HEK293 (cell line): Measurements from ENCODE around the gene TBX1.
A peak's percentile ranks its signal among the peaks of the same experiment; 100 is the strongest.

Experiments used
- CTCF ChIA-PET: fragments of 350-600 bp; formaldehyde crosslinking; extraction: SDS; loops from one replicate; lab custom pipeline; 2021; ENCODE audit warnings: antibody characterized with exemption; lab: Yijun Ruan, JAX
- POLR2A ChIA-PET: fragments of 300-600 bp; formaldehyde crosslinking; extraction: SDS; loops from one replicate; lab custom pipeline; 2020; ENCODE audit warnings: antibody characterized with exemption, inconsistent platforms; lab: Yijun Ruan, JAX
- H3K27ac ChIP-seq: fragments of 200-500 bp; sonication (Bioruptor generic); 2 replicates; pipeline ENCODE4 v1.5.1; 2014; ENCODE audit warnings: low read depth, low read length, control low read depth, inconsistent platforms; ENCODE audit errors: extremely low read depth
- H3K36me3 ChIP-seq, 2 experiments: fragments of 200-500 bp in 1 of 2; sonication (Bioruptor generic) in 1 of 2; 1 replicate in 1 of 2; 2 replicates in 1 of 2; pipeline ENCODE4 v1.5.1; 2014 to 2017; ENCODE audit warnings: inconsistent platforms in 2 of 2, low read length in 2 of 2; ENCODE audit not compliant: control insufficient read depth in 2 of 2, insufficient read depth in 1 of 2
- H3K4me1 ChIP-seq: fragments of 200-500 bp; sonication (Bioruptor generic); 2 replicates; pipeline ENCODE4 v1.5.1; 2014; ENCODE audit warnings: mild to moderate bottlenecking, low read length, inconsistent platforms; ENCODE audit not compliant: control insufficient read depth, insufficient read depth
- H3K4me3 ChIP-seq: 2 replicates; pipeline ENCODE4 v1.5.1; 2011; ENCODE audit warnings: low read depth, mild to moderate bottlenecking, control low read depth, low read length, moderate library complexity
- H3K9me3 ChIP-seq: fragments of 200-500 bp; sonication (Bioruptor generic); 2 replicates; pipeline ENCODE4 v1.5.1; 2014; ENCODE audit warnings: low read depth, low read length, inconsistent platforms; ENCODE audit not compliant: control insufficient read depth, insufficient read depth
- BCL11A ChIP-seq: fragments of 450-650 bp; formaldehyde crosslinking; IDR thresholded peaks from 2 replicates; pipeline ENCODE4 v1.5.1; 2016; ENCODE audit warnings: low read depth, missing biosample characterization, missing genetic modification characterization
- CTCF ChIP-seq: fragments of 450-650 bp; formaldehyde crosslinking; IDR thresholded peaks from 2 replicates; pipeline ENCODE4 v1.5.1; 2016; ENCODE audit warnings: missing biosample characterization, missing genetic modification characterization
- KLF7 ChIP-seq: fragments of 450-650 bp; formaldehyde crosslinking; IDR thresholded peaks from 2 replicates; pipeline ENCODE4 v1.5.1; 2016; ENCODE audit warnings: missing biosample characterization, missing genetic modification characterization, borderline replicate concordance
- PRDM10 ChIP-seq: fragments of 450-650 bp; formaldehyde crosslinking; IDR thresholded peaks from 2 replicates; pipeline ENCODE4 v1.5.1; 2016; ENCODE audit warnings: missing biosample characterization, missing genetic modification characterization
- ZBTB20 ChIP-seq: fragments of 450-650 bp; formaldehyde crosslinking; IDR thresholded peaks from 2 replicates; pipeline ENCODE4 v1.5.1; 2016; ENCODE audit warnings: missing biosample characterization, missing genetic modification characterization
- ZFP41 ChIP-seq: fragments of 450-650 bp; formaldehyde crosslinking; IDR thresholded peaks from 2 replicates; pipeline ENCODE4 v1.5.1; 2016; ENCODE audit warnings: missing biosample characterization, missing genetic modification characterization, borderline replicate concordance
- ZIC2 ChIP-seq: fragments of 450-650 bp; formaldehyde crosslinking; IDR thresholded peaks from 2 replicates; pipeline ENCODE4 v1.5.1; 2016; ENCODE audit warnings: missing biosample characterization, missing genetic modification characterization
- ZNF140 ChIP-seq: fragments of 450-650 bp; formaldehyde crosslinking; IDR thresholded peaks from 2 replicates; pipeline ENCODE4 v1.5.1; 2016; ENCODE audit warnings: missing biosample characterization, missing genetic modification characterization
- ZNF18 ChIP-seq: fragments of 450-650 bp; formaldehyde crosslinking; IDR thresholded peaks from 2 replicates; pipeline ENCODE4 v1.5.1; 2016; ENCODE audit warnings: missing biosample characterization, missing genetic modification characterization
- ZNF24 ChIP-seq: fragments of 450-650 bp; formaldehyde crosslinking; IDR thresholded peaks from 2 replicates; pipeline ENCODE4 v1.5.1; 2016; ENCODE audit warnings: missing biosample characterization, missing genetic modification characterization
- ZNF423 ChIP-seq: fragments of 450-650 bp; formaldehyde crosslinking; IDR thresholded peaks from 2 replicates; pipeline ENCODE4 v1.5.1; 2016; ENCODE audit warnings: missing biosample characterization, missing genetic modification characterization
- ZNF677 ChIP-seq: fragments of 450-650 bp; IDR thresholded peaks from 2 replicates; pipeline ENCODE4 v1.5.0; 2018; ENCODE audit warnings: missing biosample characterization, mild to moderate bottlenecking, missing genetic modification characterization, moderate library complexity
- ZNF777 ChIP-seq: fragments of 450-650 bp; formaldehyde crosslinking; IDR thresholded peaks from 2 replicates; pipeline ENCODE4 v1.5.1; 2017; ENCODE audit warnings: missing biosample characterization, missing genetic modification characterization, borderline replicate concordance
- ZSCAN30 ChIP-seq: fragments of 450-650 bp; IDR thresholded peaks from 2 replicates; pipeline ENCODE4 v1.5.1; 2018; ENCODE audit warnings: missing biosample characterization, mild to moderate bottlenecking, missing genetic modification characterization, moderate library complexity
- TF ChIP-seq, protein P1 (sequence below): fragments of 450-650 bp; formaldehyde crosslinking; IDR thresholded peaks from 2 replicates; pipeline ENCODE4 v1.5.1; 2017; ENCODE audit warnings: missing biosample characterization, missing genetic modification characterization

The TBX1 gene

GRCh38 chr22:19798891-19799293 is 38.3 kb downstream of the TBX1 start (continued):
- TF ChIP-seq ZNF24 (tag by site-specific recombination) = no peak
- no peak for TF ChIP-seq ZNF677 (tag by site-specific recombination)
- no peak for TF ChIP-seq ZNF777 (tag by site-specific recombination)
- TF ChIP-seq ZNF423 (tag by site-specific recombination) = no peak

DNA sequence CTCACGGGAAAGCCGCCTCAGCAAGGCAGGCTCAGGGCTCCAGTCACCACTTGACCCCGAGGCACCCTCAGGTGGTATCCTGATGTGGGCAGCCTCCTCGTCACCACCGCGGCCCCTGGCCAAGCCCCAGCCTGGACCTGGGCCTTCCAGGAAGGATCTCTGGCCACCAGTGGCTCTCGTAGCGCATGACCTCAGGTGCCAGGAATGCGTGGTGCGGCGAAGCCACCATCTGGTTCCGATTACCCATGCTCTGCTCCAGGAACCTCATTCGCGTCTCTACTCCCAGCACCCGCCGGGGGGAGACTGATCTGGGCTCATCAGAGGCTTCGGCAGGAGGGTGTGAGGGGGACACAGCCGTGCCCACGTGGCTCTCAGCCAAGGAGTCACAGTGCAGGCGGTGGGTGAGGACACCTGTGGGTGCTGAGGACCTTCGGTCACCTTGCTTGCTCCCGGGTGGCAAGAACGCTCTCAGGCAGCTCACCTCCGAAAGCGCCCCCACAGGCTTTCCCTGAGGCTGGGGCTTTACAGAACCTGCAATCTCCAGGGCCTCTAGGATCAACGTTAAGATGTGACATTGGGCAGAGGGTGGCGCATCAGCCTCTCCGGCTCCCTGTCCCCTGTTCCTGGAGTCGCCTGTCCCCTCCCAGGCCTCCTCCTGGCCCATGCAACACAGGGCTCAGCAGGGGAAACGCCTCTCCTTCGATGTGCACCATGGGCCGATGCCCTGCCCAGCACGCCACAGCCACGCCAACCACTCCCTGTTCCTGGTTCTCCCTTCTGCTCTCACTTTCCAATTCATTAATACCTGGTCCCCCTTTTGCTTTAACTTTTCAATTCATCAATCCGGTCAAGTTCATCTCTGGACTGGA is 39.0 kb downstream of the TBX1 start:
- no peak overlapping the region for H3K27ac ChIP-seq
- 0 out of 2 replicates have a peak, but pooled peaks have one; percentile 33 for TF ChIP-seq BCL11A (tag by site-specific recombination)
- TF ChIP-seq ZNF140 = no peak
- TF ChIP-seq, protein P1, sequence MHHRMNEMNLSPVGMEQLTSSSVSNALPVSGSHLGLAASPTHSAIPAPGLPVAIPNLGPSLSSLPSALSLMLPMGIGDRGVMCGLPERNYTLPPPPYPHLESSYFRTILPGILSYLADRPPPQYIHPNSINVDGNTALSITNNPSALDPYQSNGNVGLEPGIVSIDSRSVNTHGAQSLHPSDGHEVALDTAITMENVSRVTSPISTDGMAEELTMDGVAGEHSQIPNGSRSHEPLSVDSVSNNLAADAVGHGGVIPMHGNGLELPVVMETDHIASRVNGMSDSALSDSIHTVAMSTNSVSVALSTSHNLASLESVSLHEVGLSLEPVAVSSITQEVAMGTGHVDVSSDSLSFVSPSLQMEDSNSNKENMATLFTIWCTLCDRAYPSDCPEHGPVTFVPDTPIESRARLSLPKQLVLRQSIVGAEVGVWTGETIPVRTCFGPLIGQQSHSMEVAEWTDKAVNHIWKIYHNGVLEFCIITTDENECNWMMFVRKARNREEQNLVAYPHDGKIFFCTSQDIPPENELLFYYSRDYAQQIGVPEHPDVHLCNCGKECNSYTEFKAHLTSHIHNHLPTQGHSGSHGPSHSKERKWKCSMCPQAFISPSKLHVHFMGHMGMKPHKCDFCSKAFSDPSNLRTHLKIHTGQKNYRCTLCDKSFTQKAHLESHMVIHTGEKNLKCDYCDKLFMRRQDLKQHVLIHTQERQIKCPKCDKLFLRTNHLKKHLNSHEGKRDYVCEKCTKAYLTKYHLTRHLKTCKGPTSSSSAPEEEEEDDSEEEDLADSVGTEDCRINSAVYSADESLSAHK (tag by site-specific recombination) = no peak
- TF ChIP-seq, all 188 proteins: peak for 1
- ChIA-PET CTCF (interaction anchor here (1.0 to 2.0 kb wide), 2 partner anchors 27 to 69 kb away, joined by 3 to 7 read pairs; no protein-coding TSS in a partner anchor), POLR2A (interaction anchor here (1.4 kb wide), 1 partner anchor 55 kb away, joined by 5 read pairs; the partner anchor contains the start of genes GNB1L and RTL10)
- Histone ChIP-seq H3K9me3 (no peaks in the 10 kb centered on the region), H3K4me1 (no peaks in the 10 kb centered on the region), H3K36me3 (peaks cover 0 to 32% of the 10 kb centered on the region in 2 experiments; a peak in 1 of 3 replicates), H3K4me3 (no peak overlapping the region)

DNA sequence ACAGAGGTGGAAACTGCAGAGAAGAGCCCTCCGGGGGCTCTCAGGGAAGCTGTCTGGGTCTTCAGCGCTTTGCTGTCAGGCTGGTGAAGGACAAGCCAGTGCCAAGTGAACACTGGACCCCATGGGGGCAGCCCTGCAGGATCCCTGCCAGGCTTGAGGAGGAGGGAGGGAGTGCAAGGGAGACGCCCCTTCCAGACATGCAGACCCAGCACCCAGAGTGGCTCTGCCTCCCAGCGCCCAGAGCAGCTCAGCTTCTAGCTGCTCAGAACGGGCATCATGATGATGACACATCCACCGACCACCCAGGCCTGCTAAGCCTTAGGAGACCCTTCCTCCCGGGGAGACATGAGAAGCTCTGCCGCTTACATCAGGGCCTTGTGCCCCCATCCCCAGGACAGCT is 39.7 kb downstream of the TBX1 start:
- TF ChIP-seq ZIC2 (tag by site-specific recombination) (peak; percentile 49; the same call in 1 of the 2 replicates), ZSCAN30 (tag by site-specific recombination) (no peak)
- ChIA-PET CTCF (interaction anchor here (0.6 to 1.8 kb wide), 5 partner anchors 13 to 70 kb away, joined by 3 to 8 read pairs (median 3); no protein-coding TSS in a partner anchor), POLR2A (interaction anchor here (1.4 kb wide), 1 partner anchor 54 kb away, joined by 5 read pairs; the partner anchor contains the start of genes GNB1L and RTL10)
- no peaks in the 10 kb centered on the region for H3K4me1 ChIP-seq
- peaks cover 0 to 32% of the 10 kb centered on the region in 2 experiments; a peak in 1 of 3 replicates for H3K36me3 ChIP-seq
- no peaks in the 10 kb centered on the region for H3K9me3 ChIP-seq
- no peak overlapping the region for H3K27ac ChIP-seq
- no peak overlapping the region for H3K4me3 ChIP-seq

DNA sequence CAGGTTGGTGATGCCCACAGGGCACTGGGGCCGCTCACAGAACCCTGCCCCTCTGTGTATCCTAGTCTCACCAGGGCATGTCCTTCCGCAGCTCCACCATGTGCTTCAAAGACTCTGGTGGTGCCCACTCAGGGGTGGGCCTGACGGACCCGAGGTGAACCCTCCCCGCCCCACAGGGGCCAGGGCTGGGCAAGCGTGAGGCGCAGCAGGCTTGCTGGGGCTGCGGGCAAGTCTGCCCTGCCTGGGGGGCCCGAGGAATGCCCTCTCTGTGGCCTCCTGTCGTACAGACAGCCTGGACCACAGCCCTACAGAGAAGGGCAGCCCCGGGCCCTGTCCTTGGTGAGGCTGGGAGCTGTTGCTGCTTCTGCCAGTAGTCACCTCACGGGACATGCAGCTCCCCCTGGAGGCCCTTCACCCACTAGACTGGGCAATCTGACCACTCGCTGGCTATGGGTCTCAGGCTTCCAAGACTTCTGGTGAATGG is 40.2 kb downstream of the TBX1 start:
- ChIA-PET POLR2A (interaction anchor here (1.4 kb wide), 1 partner anchor 53 kb away, joined by 5 read pairs; the partner anchor contains the start of genes GNB1L and RTL10), CTCF (interaction anchor here (0.6 to 1.8 kb wide), 7 partner anchors 13 to 171 kb away, joined by 3 to 8 read pairs (median 3); no protein-coding TSS in a partner anchor)
- H3K4me1 ChIP-seq = no peaks in the 10 kb centered on the region
- no peak for TF ChIP-seq ZFP41 (tag by site-specific recombination)
- TF ChIP-seq PRDM10 (tag by site-specific recombination) = no peak
- TF ChIP-seq CTCF (tag by site-specific recombination) = peak; percentile 48; the same call in 1 of the 2 replicates
- no peak for TF ChIP-seq ZNF18
- no peak for TF ChIP-seq KLF7
- TF ChIP-seq ZBTB20 (tag by site-specific recombination) = no peak
- peaks cover 0 to 32% of the 10 kb centered on the region in 2 experiments; a peak in 1 of 3 replicates for H3K36me3 ChIP-seq
- H3K9me3 ChIP-seq = no peaks in the 10 kb centered on the region
- no peak overlapping the region for H3K27ac ChIP-seq
- no peak overlapping the region for H3K4me3 ChIP-seq
